GM21529 (cell line): ENCODE results near the gene OR10K2.
"Not testable (repeated sequence)": the region's sequence is repeated elsewhere in the genome, so short reads cannot be mapped to it uniquely, and the experiment has no call there.

Experiments
- ATAC-seq: cut with Tn5 transposase; IDR thresholded peaks from one replicate; pipeline ENCODE4 v1.9.1; 2021; ENCODE audit not compliant: unreplicated experiment

OR10K2 gene, protein sequence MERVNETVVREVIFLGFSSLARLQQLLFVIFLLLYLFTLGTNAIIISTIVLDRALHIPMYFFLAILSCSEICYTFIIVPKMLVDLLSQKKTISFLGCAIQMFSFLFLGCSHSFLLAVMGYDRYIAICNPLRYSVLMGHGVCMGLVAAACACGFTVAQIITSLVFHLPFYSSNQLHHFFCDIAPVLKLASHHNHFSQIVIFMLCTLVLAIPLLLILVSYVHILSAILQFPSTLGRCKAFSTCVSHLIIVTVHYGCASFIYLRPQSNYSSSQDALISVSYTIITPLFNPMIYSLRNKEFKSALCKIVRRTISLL

DNA sequence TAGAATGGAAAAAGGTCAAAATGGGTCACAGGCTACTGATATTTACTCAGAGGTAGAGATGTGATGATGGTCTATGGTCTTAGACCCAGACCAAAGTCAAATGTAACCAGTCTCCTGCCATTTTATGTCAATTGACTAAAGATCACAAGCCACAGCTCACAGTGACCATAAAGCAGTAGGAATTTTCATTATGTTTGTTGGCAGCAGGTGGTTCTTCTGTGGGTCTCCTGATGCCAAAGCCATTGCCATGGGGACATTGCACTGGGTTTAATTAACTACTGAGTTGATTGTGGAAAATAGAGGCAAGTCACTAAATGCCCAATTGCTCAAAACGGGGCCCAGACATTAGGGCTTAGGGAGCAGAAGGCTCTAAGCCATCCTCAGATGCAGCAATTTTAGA lies at the start of gene OR10K2:
OR10K2 (minus strand) TSS at position 101 of the 400 bp plus-strand sequence. CDS start 5,371 bp downstream, outside the sequence.
- no peak for ATAC-seq

DNA sequence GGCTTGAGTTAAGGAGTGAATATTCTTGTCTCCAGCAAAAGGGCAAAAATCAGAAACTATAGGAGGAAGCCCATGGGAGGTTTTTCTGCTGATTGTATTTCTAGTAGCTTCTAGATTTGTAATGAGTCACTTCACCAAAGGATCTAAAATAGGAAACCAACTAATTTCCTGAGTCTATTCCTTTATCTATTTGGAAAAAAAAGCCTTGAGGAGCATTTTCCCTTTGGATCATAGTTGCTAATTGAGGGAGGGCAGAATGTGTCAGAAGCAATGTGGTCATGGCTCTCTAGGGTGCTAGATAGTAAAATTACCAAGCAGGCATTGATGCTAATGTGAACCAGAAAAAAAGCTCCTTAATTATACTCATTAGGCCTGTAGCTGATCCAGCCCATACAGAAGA lies 45.9 kb upstream of the OR10K2 start, which contains the start of gene OR10R2:
OR10R2 (plus strand) TSS at position 301 of the 400 bp plus-strand sequence. CDS start 106 bp downstream, outside the sequence.
- ATAC-seq = no peak

DNA sequence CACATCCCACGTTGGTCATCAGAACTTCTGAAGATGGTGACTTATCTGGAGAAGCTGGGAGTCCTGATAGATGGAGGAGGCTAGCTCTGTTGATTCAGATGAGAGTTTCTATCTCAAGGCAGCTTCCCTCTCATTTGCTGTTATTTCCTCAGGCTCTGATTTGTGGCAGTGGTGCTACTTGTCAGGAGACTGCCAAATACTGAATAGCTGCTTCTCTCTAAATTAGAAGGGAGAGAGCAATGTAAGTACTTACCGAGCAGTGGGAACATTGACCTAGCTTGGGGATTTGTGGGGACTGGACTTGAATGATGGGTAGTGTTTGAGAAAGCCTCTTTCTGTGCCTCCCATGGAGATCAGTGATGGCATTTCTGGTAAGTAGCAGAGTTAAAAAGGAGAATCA lies 35.5 kb upstream of the OR10K2 start, which contains the start of gene OR10K1:
OR10K1 (plus strand) TSS at position 301 of the 400 bp plus-strand sequence. CDS start 3,728 bp downstream, outside the sequence.
- no peak for ATAC-seq

DNA sequence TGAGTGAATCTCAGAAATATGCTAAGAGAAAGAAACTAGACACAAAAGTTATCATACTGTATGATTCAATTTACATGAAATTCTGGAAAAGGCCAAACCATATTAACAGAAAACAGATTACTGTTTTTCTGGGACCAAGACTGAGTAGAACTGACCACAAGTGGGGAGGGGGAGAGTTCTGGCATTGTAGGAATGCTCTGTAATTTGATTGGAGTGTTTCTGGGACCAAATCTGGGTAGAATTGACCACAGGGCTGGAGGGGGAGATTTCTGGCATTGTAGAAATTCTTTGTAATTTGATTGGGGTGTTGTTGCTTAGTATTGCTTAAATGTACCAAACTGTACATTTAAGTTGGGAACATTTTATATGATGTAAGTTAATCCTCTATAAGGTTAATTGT lies 32.2 kb upstream of the OR10K2 start:
- ATAC-seq = no peak

DNA sequence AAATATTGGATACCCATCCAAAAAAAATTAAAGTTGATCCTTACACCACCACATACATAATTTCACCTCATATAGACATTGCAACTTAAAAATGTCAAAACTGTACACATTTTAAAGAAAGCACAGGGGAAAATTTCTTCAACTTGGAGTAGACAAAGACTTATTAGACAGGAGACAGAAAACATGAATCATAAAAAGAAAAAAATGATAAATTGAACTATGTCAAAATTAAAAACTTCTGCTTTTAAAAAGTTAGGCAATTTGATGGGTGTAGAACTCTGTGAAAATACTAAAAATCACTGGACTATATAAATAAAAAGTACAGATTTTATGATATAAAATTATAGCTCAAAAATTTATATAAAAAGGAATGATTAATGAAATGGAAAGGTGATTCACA lies 31.2 kb upstream of the OR10K2 start:
- ATAC-seq = no peak

DNA sequence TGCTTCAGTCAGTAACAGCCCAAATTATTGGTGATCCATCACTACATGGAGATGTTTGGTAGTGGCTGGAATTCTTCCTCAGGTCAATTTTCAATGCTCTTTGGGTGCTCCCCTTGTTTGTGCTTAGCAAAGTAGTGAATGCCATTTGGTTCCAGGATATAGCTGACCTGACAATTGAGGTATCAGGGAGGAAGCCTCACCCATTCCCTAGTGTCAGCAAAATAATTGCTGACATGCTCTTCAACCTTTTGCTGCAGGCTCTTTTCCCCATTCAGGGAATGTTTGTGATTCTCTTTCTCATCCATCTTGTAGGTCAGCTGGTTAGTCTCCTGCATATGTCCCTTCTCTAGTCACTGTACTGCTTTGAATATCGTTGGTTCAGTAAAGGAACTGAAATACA lies 28.5 kb upstream of the OR10K2 start:
- ATAC-seq = no peak

DNA sequence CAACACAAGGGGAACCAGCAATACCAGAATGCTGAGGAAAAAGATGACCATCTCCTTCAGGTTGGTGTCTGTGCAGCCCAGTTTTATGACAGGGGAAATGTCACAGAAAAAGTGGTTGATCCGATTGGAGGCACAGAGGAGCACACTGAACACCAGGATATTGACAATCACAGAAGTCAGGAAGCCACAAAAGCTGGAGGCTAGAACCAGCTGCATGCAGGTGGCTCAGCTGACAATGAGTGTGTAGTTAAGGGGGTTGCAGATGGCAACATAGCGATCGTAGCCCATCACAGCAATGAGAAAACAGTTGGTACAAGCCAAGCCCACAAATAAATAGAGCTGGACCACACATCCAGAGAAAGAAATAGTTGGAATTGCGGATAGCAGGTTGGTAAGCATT lies 19.3 kb upstream of the OR10K2 start:
- ATAC-seq = no peak

DNA sequence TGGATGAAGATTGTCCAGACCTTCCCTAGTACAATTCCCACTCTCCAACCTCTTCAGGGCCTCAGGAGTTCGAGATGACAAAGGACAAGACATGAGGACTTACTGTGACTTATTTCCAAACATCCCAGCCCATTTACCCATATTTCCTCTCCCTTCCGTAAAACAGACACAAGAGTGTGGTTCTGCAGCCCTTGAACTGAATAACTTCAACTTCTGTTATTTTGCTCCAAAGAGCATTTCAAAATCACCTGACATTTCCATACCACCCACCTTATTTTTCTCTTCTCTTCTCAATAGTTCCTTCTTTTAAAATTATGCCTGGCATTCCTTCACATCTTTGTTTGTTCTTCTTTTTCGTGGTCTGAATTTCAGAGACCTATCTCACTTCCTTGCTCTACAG lies 8.7 kb upstream of the OR10K2 start:
- ATAC-seq = no peak

DNA sequence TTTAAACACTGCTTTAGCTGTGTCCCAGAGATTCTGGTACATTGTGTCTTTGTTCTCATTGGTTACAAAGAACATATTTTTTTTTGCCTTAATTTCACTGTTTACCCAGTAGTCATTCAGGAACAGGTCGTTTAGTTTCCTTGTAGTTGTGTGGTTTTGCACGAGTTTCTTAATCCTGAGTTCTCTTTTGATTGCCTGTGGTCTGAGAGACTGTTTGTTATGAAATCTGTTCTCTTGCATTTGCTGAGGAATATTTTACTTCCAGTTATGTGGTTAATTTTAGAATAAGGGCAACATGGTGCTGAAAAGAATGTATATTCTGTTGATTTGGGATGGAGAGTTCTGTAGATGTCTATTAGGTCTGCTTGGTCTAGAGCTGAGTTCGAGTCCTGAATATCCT lies 4.1 kb upstream of the OR10K2 start:
- not testable (repeated sequence) for ATAC-seq

DNA sequence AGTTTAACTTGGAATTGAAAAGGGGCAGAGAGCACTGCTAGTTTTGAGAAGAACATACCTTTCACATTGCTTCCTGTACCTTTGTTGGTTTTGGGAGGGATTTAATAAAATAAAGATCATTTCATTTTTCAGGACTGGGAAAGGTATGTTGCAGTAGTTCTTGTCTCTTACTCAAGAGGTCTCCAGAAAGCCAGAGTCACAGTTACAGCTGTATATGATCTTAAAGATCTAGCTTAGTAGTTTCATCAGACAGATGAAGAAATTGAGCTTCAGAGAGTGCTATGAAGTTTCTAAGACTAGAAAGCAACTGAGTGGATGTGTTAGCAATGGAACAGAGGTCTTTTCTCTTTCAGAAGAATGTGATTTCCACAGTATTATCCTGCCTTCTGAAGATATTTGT lies 1.0 kb downstream of the OR10K2 start:
- no peak for ATAC-seq

DNA sequence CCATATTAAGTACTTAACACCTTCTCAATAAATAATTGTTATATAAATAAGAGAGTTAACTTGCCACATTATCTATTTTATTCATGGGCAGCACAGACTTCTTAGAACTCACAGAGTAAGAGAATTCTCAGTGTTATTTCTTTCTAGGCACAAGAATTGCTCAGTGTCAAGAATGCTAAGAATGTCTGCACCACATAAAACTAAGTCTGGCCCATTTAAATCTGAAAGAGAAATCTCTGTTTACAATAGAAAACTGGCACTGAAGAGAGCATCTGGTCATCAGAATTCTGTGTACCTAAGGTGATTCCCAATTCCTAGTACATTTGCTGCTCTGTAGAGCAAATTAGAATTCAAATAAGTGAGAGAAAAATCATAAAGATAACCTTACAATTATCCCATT lies 3.8 kb downstream of the OR10K2 start:
- no peak for ATAC-seq

DNA sequence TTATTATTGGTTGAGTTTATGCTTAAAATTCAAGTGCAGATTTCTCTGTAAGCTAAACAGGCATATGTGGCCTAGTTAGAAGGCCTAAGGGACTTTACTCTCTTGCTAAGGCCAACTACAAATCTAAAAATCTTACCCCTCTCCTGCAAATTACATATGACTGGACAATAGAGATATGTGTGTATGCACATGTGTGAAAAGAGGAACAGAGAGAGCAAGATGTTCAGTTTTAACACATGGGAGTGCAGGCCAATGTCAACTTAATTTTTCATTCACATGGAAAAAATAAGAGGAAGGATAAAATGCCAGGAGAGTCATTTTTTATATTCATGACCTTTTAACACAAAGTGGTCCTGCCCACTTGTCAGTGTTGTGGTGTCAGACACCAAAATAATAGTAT lies 8.5 kb downstream of the OR10K2 start:
- no peak for ATAC-seq

DNA sequence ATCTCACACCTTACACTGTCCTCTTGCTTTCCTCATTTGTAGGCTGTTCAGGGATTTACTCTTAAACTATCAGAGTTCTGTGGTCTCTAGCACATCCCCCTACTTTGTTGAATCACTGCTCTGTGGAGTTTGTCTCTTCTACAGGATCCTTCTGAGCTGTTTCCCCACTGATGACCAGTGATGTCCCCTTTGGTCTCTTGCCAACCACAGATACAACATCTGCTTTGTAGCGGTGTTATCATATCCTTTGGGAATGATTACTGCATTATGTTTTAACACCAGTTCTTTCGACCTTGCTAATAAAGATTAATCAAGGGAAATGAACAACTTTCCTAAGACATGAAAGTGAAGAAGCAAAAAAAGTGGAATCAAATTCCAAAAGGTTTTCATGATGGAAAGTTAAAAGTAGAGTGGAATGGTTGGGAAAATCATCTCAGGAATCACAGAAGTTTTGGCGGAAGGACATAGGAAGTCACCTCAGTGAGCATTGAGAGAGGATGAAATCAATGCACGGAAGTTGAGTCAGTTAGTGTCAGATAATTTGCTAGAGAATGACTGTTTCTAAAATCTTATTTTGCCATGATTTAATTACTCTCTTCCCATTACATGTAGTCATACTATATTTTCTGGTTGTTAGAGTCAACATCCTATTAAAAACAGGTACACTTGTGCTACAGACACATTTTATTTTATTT lies 11.2 kb downstream of the OR10K2 start:
- ATAC-seq = no peak

DNA sequence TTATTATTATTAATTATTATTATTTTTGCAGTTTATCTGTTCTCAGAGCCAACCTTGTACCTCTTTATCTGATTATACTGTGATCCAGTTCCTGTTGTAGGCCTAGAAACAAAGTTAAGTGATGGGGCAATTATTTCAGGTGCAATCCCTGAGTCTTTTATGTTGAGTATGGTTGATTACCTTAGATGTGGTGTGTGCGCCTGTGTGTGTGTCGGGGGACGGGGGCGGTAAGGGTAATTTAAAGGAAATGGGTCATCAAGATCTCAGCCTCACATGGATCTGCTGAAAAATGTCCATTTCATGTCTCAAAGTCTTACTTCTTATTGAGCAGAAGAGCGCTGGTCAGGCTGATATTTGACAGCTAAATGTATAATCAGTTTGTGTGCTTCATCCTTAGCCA lies 18.9 kb downstream of the OR10K2 start:
- ATAC-seq = no peak

DNA sequence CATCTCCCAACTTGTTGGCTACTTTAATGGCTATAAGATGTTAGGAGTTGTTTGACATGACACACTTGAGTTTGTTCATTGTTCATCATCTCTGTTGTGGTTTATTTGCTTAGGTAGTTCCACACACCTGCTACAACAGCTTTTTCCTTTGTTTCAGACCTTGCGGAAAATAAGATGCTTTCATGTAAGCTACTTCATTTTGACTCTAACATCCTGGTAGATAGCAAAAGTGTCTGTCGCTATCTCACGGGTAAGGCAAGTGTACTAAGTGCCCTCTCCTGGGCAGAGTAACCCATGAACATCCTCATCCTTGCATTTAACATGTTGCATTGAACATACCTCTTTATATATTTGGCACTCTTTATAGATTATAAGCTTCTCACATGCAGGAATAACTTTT lies 25.2 kb downstream of the OR10K2 start:
- no peak for ATAC-seq

DNA sequence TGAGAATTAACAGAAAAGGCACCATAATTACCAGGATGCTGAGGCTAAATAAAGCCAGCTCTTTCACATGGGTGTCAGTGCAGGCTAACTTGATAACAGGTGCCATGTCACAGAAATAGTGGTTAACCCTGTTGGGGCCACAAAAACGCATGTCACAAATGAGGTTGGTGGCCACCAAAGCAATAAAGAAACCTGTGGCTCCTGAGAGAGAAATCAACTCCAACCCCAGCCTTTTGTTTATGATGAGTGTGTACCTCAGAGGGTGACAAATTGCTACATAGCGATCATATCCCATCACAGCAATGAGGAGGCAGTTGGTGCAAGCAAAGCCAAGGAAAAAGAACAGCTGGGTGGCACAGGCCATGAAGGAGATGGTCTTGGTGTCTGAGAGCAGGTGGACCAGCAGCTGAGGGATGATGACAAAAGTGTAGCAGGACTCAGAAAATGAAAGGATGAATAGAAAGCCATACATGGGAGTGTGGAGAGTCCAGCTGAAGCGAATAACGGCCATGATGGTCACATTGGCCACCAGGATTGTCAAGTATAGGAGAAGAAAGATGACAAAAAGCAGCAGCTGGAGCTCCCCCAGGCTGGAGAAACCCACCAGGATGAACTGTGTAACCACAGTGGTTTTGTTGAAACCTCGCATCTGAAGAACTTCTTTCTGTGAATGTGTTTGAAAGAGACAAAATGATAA lies 27.1 kb downstream of the OR10K2 start, which contains the start of gene OR10T2:
OR10T2 (minus strand) TSS at position 649 of the 697 bp plus-strand sequence; CDS start at position 649, 0 bp downstream.
- no peak for ATAC-seq

DNA sequence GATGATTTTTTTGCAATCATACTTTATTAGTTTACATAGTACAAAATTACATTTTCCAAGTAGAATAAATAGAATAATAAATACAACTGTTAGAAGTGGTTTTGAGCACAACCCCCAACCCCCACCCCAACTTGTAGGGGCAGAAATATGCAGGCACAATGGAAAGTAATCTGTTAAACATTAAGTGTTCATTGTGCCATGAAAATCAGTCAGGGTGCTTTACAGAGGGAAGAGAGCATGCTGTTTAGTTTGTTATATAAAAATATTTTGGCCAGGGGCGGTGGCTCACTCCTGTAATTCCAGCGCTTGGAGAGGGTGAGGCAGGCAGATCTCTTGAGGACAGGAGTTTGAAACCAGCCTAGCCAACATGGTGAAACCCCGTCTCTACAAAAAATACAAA lies 29.4 kb downstream of the OR10K2 start:
- ATAC-seq = no peak

DNA sequence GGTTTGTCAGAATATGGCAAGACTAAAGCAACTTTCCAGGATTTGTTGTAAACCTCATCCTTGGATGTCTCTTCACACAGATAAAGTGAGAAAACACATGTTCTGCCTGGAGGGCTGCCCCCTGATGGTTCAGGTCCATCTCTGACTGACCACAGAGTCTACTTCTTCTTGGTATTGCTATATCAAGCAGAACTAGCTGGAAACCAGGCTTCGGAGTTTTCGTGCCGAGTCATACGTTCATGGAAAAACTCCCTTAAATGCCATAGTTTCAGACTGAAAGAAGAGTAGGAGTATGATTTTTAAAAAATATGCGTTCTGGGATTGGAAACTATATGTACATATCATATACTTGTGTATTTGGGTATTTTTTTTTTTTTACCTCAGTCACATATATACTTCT lies 32.6 kb downstream of the OR10K2 start:
- ATAC-seq = no peak

DNA sequence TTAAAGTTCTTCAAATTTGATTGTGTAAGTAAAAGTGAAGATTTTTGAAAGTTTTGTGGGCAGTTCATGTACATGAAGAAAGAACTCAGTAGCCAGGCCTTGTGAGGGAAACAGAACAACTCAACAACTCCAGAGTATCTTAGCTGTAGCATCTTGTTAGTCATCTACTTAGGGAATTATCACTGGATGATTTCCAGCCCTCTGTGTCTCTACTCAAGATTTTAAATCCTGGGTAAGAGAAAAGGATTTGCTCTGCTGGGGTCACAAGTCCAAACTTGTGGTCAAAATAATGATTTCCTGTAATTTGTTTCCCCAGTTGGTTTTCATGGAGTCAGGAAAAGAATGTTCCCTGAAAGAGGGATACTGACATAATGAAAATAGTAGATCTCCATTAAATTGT lies 34.9 kb downstream of the OR10K2 start:
- ATAC-seq = no peak

DNA sequence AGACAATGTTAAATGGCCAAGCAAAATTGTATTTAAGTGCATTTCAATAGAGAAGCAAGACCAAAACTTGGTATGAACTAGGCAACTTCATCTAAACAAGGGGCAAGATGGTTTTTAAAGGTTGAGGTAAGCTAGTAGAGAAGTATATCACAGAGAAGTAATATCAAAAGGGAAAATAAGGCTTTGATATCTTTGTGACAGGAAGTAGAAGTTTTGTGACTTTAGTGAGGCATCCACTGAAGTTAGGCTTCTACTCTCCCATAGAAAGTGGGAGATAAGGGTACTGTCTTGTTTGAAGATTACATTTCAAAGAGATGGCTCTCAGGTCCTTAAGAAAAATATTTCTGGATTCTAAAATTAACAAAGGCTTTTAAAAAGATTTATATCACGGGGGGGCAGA lies 35.7 kb downstream of the OR10K2 start:
- no peak for ATAC-seq

DNA sequence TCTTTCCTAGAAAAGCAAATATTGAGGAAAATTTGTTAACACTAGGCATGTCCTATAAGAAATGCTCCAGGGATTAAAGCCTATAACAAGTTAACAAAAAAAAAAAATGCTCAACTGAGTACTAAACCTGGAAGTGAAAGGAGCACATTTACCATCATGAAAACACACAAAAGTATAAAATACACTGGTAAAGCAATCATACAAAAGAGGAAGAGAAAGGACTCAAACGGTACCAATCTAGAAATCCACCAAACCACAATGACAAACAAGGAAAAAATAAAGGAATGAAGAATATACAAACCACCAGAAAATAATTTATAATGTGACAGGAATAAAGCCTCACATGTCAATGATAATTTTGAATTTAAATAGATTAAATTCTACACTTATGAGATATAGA lies 51.2 kb downstream of the OR10K2 start:
- no peak for ATAC-seq

DNA sequence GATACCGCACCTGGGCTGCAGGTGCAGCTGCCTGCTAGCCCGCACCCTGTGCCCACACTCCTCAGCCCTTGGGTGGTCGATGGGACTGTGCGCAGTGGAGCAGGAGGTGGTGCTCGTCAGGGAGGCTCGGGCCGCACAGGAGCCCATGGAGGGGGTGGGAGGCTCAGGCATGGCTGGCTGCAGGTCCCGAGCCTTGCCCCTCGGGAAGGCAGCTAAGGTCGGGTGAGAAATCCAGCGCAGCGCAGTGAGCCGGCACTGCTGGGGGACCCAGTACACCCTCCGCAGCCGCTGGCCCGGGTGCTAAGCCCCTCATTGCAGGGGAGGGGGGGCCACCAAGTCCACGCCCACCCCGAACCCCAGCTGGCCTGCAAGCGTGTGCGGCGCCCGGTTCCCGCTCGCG lies 51.9 kb downstream of the OR10K2 start:
- not testable (repeated sequence) for ATAC-seq
